ENCODE data around the gene TMC4.
"Not testable (repeated sequence)": the region's sequence is repeated elsewhere in the genome, so short reads cannot be mapped to it uniquely, and the experiment has no call there.

The TMC4 gene

GRCh38 chr19:54201980-54202379, 29.0 kb upstream of the TMC4 start:
- DNase-seq = no peak

- no peak for DNase-seq
These were observed 28.3 kb upstream of the TMC4 start for GRCh38 chr19:54201172-54201701.

- DNase-seq = no peak
These were observed 26.4 kb upstream of the TMC4 start for GRCh38 chr19:54199401-54199800.

GRCh38 chr19:54197121-54197520, 24.2 kb upstream of the TMC4 start:
- no peak for DNase-seq

- no peak for DNase-seq
These were observed 23.6 kb upstream of the TMC4 start for GRCh38 chr19:54196536-54196935.

GRCh38 chr19:54194463-54194862, 21.5 kb upstream of the TMC4 start:
- DNase-seq = not testable (repeated sequence)

- DNase-seq = no peak
These were observed 20.1 kb upstream of the TMC4 start for GRCh38 chr19:54193011-54193410.

- no peak for DNase-seq
These were observed 19.0 kb upstream of the TMC4 start for GRCh38 chr19:54191811-54192453.

- peak; percentile 99 for DNase-seq
These were observed 18.3 kb upstream of the TMC4 start, which contains the start of gene TSEN34 for GRCh38 chr19:54191011-54191810. TSS of gene TSEN34 (plus strand) at chr19:54191308. CDS start at chr19:54191365, 57 bp downstream.

- peak; percentile 100 for DNase-seq
These were observed 17.6 kb upstream of the TMC4 start for GRCh38 chr19:54190503-54191010.

GRCh38 chr19:54189735-54190502, 17.0 kb upstream of the TMC4 start:
- peak; percentile 100 for DNase-seq

GRCh38 chr19:54189145-54189734, 16.3 kb upstream of the TMC4 start, which contains the start of gene MBOAT7:
TSS of gene MBOAT7 (minus strand) at chr19:54189580. CDS start at chr19:54188508, 1,072 bp downstream.
- DNase-seq = no peak

- no peak for DNase-seq
These were observed 15.4 kb upstream of the TMC4 start for GRCh38 chr19:54188215-54188871.

GRCh38 chr19:54186934-54187381, 14.0 kb upstream of the TMC4 start:
- DNase-seq = no peak

GRCh38 chr19:54186351-54186750, 13.4 kb upstream of the TMC4 start:
- no peak for DNase-seq

- no peak for DNase-seq
These were observed 10.5 kb upstream of the TMC4 start for GRCh38 chr19:54183431-54183830.

GRCh38 chr19:54181894-54182293, 8.9 kb upstream of the TMC4 start:
- DNase-seq = not testable (repeated sequence)

- peak; percentile 64 for DNase-seq
These were observed 7.7 kb upstream of the TMC4 start for GRCh38 chr19:54180691-54181091.

- DNase-seq = peak; percentile 99
These were observed 7.0 kb upstream of the TMC4 start for GRCh38 chr19:54179921-54180461.

GRCh38 chr19:54179262-54179852, 6.4 kb upstream of the TMC4 start:
- DNase-seq = peak; percentile 69

Data from NCI-H2227 treated with DMSO at 0.1 percent for 48 hours (cell line).